Fibroblast of lung (primary cell): ENCODE results near the gene HS3ST1. TPM values are rescaled to one million over a fixed set of nuclear protein-coding genes. Genes with fewer than 3 reads are reported as not detected.

ENCODE experiments used
- DNase-seq, 2 donors: peaks; one replicate each; pipeline versions ENCODE4 v3.0.0 to v3.0.0-alpha.2; 2010; ENCODE audit warnings: low read depth in 2 of 2
- H2AFZ ChIP-seq: 2 replicates; pipeline ENCODE4 v1.5.1; 2012; ENCODE audit warnings: low read length, control low read depth, inconsistent platforms
- H3K27ac ChIP-seq: 2 replicates; pipeline ENCODE4 v1.5.1; 2011; ENCODE audit warnings: low read length, control low read depth; ENCODE audit not compliant: insufficient read depth
- H3K27me3 ChIP-seq: 2 replicates; pipeline ENCODE4 v1.5.1; 2011; ENCODE audit warnings: mild to moderate bottlenecking, low read length; ENCODE audit not compliant: control insufficient read depth, insufficient read depth
- H3K36me3 ChIP-seq: 2 replicates; pipeline ENCODE4 v1.5.1; 2011; ENCODE audit warnings: low read length; ENCODE audit not compliant: control insufficient read depth, insufficient read depth
- H3K4me1 ChIP-seq: 2 replicates; pipeline ENCODE4 v1.5.1; 2011; ENCODE audit warnings: low read length; ENCODE audit not compliant: control insufficient read depth, insufficient read depth; ENCODE audit errors: extremely low read depth
- H3K4me2 ChIP-seq: 2 replicates; pipeline ENCODE4 v1.5.1; 2011; ENCODE audit warnings: low read length, control low read depth; ENCODE audit not compliant: insufficient read depth; ENCODE audit errors: extremely low read depth
- H3K4me3 ChIP-seq, 4 experiments: fragments of 200-600 bp in 1 of 4; sonication (generic) in 1 of 4; replicated peaks in 1 of 4; 2 replicates each; pipeline ENCODE4 v1.5.1; 2011 to 2016; ENCODE audit warnings: low read length in 4 of 4, low read depth in 3 of 4, mild to moderate bottlenecking in 3 of 4, control low read depth in 2 of 4, inconsistent platforms in 1 of 4, mixed read lengths in 1 of 4; ENCODE audit not compliant: insufficient read depth in 1 of 4; ENCODE audit errors: control extremely low read depth in 1 of 4
- H3K79me2 ChIP-seq: 2 replicates; pipeline ENCODE4 v1.5.1; 2012; ENCODE audit warnings: mild to moderate bottlenecking, low read length, inconsistent platforms; ENCODE audit not compliant: control insufficient read depth, insufficient read depth
- H3K9ac ChIP-seq: 2 replicates; pipeline ENCODE4 v1.5.1; 2011; ENCODE audit warnings: mild to moderate bottlenecking, low read length, control low read depth; ENCODE audit not compliant: insufficient read depth
- H3K9me3 ChIP-seq: 2 replicates; pipeline ENCODE4 v1.5.1; 2012; ENCODE audit warnings: low read depth, low read length; ENCODE audit not compliant: control insufficient read depth, insufficient read depth
- H4K20me1 ChIP-seq: 2 replicates; pipeline ENCODE4 v1.5.1; 2011; ENCODE audit warnings: low read length; ENCODE audit not compliant: control insufficient read depth, insufficient read depth; ENCODE audit errors: extremely low read depth
- CTCF ChIP-seq, 2 donors: IDR thresholded peaks in 1 of 2; conservative IDR thresholded peaks in 1 of 2; 1 replicate in 1 of 2; 2 replicates in 1 of 2; pipeline ENCODE4 v1.5.1; 2011 to 2012; ENCODE audit warnings: low read length in 2 of 2, control low read depth in 1 of 2, inconsistent platforms in 1 of 2, low read depth in 1 of 2, mild to moderate bottlenecking in 1 of 2
- EZH2 ChIP-seq: IDR thresholded peaks from 2 replicates; pipeline ENCODE4 v1.5.1; 2012; ENCODE audit warnings: low read length, control low read depth, mild to moderate bottlenecking; ENCODE audit errors: missing control alignments
- polyA plus RNA-seq, 2 donors: library from polyadenylated mRNA; depleted of rRNA in 1 of 2; stranded (reverse) in 1 of 2; unstranded in 1 of 2; fragments of >200 nt; gene quantifications; 2 replicates each; pipeline ENCODE4 v1.2.1, GENCODE V29; 2011 to 2012; ENCODE audit warnings: missing spikeins in 1 of 2
- total RNA-seq: library from RNA; depleted of rRNA; stranded (reverse); fragments of >200 nt; gene quantifications from 2 replicates; pipeline ENCODE4 v1.2.1, GENCODE V29; 2014

Gene HS3ST1
- total and polyA plus RNA-seq, 2 donors (not counting 1 experiment from before 2014, with no cell fraction given), result 0.01 TPM; not detected in 1

GRCh38 chr4:11441194-11441556 lies 12.5 kb upstream of the HS3ST1 start:
- H3K79me2 ChIP-seq, result no peaks in the 10 kb centered on the region
- TF ChIP-seq CTCF (conservative IDR thresholded peaks at IDR 0.05 in 1 of 2, IDR thresholded peaks at IDR 0.05 in 1 of 2; ENCODE audit: low read depth in 1 of 2, low read length in 2 of 2) (no peak), EZH2 (no peak)
- no peaks in the 10 kb centered on the region for H3K9me3 ChIP-seq

GRCh38 chr4:11440481-11441193 lies 11.9 kb upstream of the HS3ST1 start:
- TF ChIP-seq CTCF (conservative IDR thresholded peaks at IDR 0.05 in 1 of 2, IDR thresholded peaks at IDR 0.05 in 1 of 2; ENCODE audit: low read depth in 1 of 2, low read length in 2 of 2) (no peak), EZH2 (no peak)
- Histone ChIP-seq H2AFZ (no peak overlapping the region), H3K4me3 (no peak overlapping the region), H3K4me2 (no peak overlapping the region), H3K27me3 (no peaks in the 10 kb centered on the region), H4K20me1 (no peaks in the 10 kb centered on the region), H3K36me3 (no peaks in the 10 kb centered on the region), H3K9me3 (no peaks in the 10 kb centered on the region), H3K79me2 (no peaks in the 10 kb centered on the region), H3K4me1 (no peaks in the 10 kb centered on the region), H3K9ac (no peak overlapping the region), H3K27ac (no peak overlapping the region)
- DNase-seq, result no peak

More at GRCh38 chr4:11441194-11441556, 12.5 kb upstream of the HS3ST1 start:
- H3K4me1 ChIP-seq, result no peaks in the 10 kb centered on the region
- H4K20me1 ChIP-seq, result no peaks in the 10 kb centered on the region
- no peak overlapping the region for H2AFZ ChIP-seq
- H3K4me3 ChIP-seq, result no peak overlapping the region
- DNase-seq, result no peak
- H3K27me3 ChIP-seq, result no peaks in the 10 kb centered on the region
- H3K4me2 ChIP-seq, result no peak overlapping the region
- H3K36me3 ChIP-seq, result no peaks in the 10 kb centered on the region
- no peak overlapping the region for H3K27ac ChIP-seq
- no peak overlapping the region for H3K9ac ChIP-seq

- H3K9me3 ChIP-seq, result no peaks in the 10 kb centered on the region
- no peaks in the 10 kb centered on the region for H3K4me1 ChIP-seq
- no peaks in the 10 kb centered on the region for H3K79me2 ChIP-seq
- H3K27ac ChIP-seq, result no peak overlapping the region
- no peaks in the 10 kb centered on the region for H4K20me1 ChIP-seq
- H3K9ac ChIP-seq, result no peak overlapping the region
- no peak overlapping the region for H2AFZ ChIP-seq
- no peaks in the 10 kb centered on the region for H3K27me3 ChIP-seq
- DNase-seq, result no peak
- no peak overlapping the region for H3K4me3 ChIP-seq
- no peak overlapping the region for H3K4me2 ChIP-seq
- no peaks in the 10 kb centered on the region for H3K36me3 ChIP-seq
- no peak for TF ChIP-seq CTCF (conservative IDR thresholded peaks at IDR 0.05 in 1 of 2, IDR thresholded peaks at IDR 0.05 in 1 of 2; ENCODE audit: low read depth in 1 of 2, low read length in 2 of 2)
- TF ChIP-seq EZH2, result no peak
Measured at GRCh38 chr4:11439836-11440235, 11.1 kb upstream of the HS3ST1 start.
